ENCODE results near the gene DHDH.

The DHDH gene

GRCh38 chr19:48966541-48967345, 33.2 kb downstream of the DHDH start:
- DNase-seq (ENCODE audit: low spot score): no peak

GRCh38 chr19:48967346-48968178, 34.1 kb downstream of the DHDH start:
- no peak for DNase-seq (ENCODE audit: low spot score)

- DNase-seq (ENCODE audit: low spot score): no peak
Measured at GRCh38 chr19:48968179-48968661, 34.7 kb downstream of the DHDH start.

DNA sequence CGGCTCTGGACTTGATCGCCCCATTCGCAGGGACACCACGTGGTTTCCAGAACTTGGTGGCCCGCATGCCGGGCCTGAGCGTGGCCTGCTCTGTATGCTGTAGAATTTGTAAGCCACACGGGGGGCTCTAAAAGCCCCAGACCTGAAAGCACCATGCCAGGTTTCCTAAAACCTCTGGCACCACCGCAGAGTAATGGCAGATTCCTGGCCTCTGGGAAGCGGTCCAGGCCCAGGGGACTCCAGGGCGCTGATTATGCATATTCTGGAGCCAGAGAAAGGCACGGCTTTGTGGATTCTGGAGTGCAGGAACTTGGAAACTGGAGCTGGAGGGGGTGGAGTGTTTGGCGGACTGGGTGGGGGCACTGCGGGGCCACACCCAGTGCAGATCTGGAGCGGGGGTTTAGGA, 35.3 kb downstream of the DHDH start:
- DNase-seq (ENCODE audit: low spot score): no peak

GRCh38 chr19:48969276-48970138, 36.0 kb downstream of the DHDH start:
- peak; percentile 60 for DNase-seq (ENCODE audit: low spot score)

- no peak for DNase-seq (ENCODE audit: low spot score)
Measured at GRCh38 chr19:48970139-48970766, 36.8 kb downstream of the DHDH start.

GRCh38 chr19:48970923-48971395, 37.5 kb downstream of the DHDH start:
- no peak for DNase-seq (ENCODE audit: low spot score)

DNA sequence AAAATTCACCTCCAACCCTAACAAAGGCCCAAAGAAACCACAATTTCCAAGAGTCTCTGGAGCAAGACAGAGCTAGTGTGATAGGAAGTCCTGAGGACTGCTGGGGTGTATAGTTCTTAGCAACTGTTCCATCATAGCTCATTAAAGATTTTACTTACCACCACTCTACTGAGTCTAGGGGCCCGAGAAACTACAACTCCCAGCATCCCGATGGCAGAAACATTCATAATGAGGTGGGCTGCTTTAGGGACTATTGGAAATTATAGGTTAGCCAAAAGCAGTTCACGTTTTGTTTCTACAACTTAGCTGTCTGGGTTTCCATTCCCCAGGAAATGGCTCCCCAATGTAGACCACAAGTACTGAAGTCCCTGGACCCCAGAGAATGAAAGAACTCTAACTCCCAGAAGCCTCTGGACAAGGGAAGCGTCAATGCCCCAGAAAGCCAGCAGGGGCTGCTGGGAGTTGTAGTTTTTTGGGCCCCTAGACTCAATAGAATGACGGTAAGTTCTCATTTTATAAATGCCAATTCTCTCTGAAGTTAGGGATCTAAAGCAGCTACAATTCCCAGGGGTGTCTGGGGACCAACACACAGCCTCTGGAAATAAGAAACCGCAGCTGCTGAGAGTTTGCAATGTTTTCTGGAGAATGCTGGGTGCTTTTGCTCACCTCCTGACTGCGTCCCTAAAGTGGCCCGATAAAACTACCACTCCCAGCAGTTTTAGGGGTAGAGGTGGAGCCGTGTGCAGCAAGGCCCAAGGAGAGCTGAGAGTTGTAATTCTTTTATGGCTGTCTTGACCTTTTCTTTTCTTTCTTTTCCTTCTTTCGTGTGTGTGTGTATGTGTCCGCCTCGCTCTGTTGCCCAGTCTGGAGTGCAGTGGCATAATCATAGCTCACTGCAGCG, 42.7 kb downstream of the DHDH start:
- no peak for DNase-seq (ENCODE audit: low spot score)

DNA sequence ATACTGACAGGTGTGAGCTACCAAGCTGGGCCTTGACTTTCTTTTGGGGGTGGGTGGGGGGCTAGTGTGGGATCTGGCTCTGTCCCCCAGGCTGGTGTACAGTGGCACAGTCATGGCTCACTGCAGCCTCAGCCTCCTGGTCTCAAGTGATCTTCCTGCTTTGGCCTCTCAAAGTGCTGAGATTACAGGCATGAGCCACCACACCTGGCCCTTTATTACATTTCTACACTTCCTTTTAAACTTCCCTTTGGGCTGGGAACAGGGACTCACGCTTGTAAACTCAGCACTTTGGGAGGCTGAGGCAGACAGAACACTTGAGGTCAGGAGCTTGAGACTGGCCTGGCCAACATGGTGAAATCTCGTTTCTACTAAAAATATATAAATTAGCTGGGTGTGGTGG, 43.6 kb downstream of the DHDH start:
- no peak for DNase-seq (ENCODE audit: low spot score)

DNA sequence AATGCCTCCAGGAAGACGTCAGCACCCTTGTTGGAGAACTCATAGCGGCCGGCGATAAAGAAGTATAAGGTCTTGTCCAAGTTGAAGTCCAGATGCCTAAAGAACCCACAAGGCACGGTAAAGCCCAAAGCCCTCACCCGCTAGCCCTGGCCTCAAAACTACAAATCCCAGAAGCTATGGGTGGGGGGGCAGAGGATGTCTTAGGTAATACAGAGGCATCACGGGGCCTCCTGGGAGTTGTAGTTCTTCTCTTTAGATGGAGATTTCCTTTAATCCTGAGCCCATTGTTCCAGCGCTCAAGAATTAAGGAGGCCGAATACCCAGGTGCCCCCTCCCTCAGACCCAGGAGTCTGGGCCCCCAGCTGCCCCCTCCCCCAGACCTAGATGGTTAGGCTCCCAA, 48.8 kb downstream of the DHDH start:
- no peak for DNase-seq (ENCODE audit: low spot score)

DNA sequence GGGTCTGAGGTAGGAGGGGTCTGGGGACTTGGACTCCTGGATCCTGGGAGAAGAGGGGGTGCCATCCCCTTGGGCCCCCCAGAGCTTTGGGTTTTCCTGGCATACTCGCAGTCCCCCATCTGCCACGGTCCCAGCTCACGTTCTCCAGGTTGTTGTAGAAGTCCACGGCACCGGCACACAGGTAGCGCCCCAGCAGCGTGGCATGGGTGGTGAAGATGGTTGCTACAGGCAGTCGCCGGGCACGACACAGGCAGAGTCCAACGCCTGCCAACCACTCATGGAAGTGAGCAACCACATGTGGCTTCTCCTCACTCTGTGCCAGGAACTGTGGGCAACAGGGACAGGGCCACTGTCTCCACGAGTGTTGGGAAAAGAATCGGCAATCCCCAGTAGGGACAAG, 52.2 kb downstream of the DHDH start:
- no peak for DNase-seq (ENCODE audit: low spot score)

DNA sequence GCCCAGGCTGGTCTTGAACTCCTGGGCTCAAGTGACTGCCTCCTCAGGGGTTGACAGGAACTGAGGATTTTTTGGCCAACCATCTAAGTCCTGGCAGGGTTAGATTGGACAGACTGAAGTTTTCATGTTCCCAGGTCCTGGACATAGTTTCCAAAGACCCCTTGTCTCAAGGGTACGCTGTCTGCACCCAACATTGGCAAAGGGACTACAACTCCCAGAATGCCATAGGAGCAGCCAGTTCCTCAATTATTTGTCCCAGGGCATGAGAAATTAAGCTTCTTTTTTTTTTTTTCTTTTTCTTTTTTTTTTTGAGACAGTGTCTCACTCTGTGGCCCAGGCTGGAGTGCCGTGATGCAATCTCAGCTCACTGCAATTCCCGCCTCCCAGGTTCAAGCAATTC, 52.7 kb downstream of the DHDH start:
- DNase-seq (ENCODE audit: low spot score): no peak

GRCh38 chr19:48987323-48987722, 53.8 kb downstream of the DHDH start:
- DNase-seq (ENCODE audit: low spot score): no peak

GRCh38 chr19:48988286-48988685, 54.8 kb downstream of the DHDH start:
- DNase-seq (ENCODE audit: low spot score): no peak

DNA sequence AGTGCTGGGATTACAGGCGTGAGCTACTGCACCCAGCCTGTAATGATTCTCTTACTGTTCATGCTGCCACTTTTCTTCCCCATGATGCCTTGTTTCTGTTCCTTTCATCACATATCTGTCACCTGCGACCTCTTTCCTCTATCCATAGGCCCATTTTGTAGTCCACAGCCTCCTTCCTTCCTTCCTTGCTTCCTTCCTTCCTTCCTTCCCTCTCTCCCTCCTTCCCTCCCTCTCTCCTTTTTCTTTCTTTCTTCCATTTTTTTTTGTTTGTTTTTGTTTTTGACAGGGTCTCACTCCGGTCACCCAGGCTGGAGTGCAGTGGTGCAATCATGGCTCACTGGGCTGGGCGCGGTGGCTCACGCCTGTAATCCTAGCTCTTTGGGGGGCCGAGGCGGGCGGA, 55.4 kb downstream of the DHDH start:
- DNase-seq (ENCODE audit: low spot score): no peak

DNA sequence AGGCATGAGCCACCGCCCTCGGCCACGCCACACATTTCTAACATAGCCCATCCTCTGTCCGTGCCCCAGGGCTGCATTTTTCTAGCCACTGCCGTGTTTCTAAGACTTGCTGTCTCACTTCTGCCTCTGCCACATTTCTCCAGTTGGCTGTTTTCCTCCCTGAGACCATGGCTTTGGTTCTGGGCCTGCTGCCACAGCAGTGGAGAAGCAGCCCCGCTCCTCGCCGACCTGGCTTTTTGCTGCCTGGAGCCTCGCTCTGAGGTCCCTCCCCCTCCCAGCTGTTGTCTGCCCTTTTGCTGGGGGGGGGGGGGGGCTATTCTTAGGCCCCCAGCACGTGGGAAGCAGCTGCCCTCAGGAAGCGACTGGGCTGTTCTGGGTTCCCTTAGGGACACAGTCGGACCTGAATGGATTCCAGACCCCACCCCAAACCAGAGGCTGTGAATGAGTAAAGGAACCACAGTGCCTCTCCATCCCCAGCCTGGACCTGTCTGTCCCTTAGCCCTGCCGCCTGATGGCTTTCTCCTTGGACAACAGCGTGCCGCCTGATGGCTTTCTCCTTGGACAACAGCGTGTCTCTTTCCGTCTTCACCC, 56.3 kb downstream of the DHDH start:
- DNase-seq (ENCODE audit: low spot score): no peak

DNA sequence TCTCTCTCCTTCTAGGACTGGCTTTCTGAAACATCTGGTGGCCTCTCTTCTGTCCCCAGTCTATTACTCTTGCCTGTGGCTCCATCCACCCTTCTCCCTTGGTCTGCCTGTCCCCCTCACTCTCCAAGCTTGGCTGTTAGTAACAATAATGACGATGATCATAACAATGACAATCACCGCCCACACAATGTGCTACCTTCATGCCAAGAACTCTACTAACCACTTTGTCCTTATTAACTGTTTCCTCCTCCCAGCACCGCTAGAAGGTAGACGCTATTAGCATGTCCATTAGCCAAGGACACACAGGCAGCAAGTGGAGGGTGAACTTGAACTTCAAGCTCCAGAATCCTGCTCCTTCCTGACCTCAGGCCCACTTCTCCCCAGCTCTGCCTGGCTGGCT, 56.9 kb downstream of the DHDH start:
- DNase-seq (ENCODE audit: low spot score): no peak

DNA sequence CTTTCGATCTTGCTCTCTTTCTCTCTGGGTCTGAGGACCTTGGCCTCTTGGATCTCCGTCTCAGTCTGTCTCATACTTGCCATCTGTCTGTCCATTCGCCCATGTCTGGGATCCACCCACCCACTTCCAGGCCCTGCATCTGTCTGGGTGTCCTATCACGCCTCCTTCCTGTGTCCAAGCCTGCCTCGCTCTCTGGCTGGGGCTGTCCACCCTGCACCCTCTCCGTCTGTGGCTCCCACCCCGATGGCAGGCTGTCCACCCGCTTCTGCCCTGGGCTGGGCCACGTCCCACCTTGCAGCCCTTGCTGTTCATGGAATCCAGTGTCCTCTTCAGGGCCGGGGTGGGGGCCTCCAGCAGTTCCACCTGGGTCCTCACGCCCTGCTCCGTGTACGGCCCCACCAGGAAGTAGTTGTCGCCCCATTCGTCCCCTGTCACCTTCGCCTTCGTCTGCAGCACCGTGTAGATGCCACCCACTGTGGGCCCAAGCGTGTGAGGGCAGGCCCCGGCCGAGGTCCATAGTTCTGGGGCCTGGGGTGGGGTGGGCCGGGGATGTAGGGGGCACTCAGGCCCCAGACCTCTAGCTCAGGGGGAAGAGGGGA, 57.6 kb downstream of the DHDH start:
- DNase-seq (ENCODE audit: low spot score): no peak

DNA sequence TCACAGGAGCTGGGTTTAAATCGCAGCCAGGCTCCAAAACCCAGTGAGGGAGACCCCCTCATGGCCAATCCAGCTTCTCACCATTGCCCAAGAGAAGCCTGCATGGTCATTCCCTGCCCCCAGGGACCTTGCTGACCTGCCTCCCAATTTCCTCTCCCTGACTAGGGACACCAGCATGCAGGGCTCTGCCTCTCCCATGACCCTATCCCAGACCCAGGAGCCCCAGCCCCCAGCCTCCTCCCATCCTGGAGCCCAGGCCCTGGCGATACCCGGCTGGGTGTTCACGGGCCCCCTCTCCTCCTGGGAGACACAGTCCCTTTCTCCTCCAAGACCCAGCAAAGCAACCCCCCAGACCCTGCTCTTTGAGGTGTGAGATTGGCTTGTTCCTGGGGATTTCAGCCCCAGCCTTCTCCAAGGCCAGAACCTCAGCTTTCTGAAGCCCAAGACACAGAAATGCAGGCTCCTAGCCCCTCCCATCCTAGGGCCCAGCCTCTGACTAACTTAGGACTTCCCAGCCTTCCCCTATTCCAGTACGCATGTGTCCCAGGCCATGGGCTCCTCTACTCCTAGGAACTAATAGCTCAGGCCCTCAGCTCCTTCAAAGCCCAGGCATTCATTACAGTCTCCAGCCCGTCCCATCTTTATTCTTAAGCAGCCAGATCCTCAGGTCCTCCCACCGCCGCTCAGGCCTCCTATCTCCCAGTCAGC, 58.5 kb downstream of the DHDH start:
- DNase-seq (ENCODE audit: low spot score): peak; percentile 87

Data from COLO829 (cell line).